Activated CD8-positive, alpha-beta memory T cell treated with anti-CD3 and anti-CD28 coated beads, Interleukin-2, amount 50 U/mL, for 1 hour (primary cell): ENCODE results near the gene CCAR1.
"Not testable (repeated sequence)": the region's sequence is repeated elsewhere in the genome, so short reads cannot be mapped to it uniquely, and the experiment has no call there.

Source experiments
- DNase-seq: peaks from one replicate; pipeline ENCODE4 v3.0.0-alpha.2; 2020; ENCODE audit errors: extremely low read depth

CCAR1 gene

GRCh38 chr10:68756766-68757165, 35.7 kb downstream of the CCAR1 start:
- no peak for DNase-seq

GRCh38 chr10:68759223-68759863, 38.3 kb downstream of the CCAR1 start:
- no peak for DNase-seq

GRCh38 chr10:68759967-68760366, 38.9 kb downstream of the CCAR1 start:
- DNase-seq, result no peak

GRCh38 chr10:68767407-68767806, 46.4 kb downstream of the CCAR1 start:
- not testable (repeated sequence) for DNase-seq

GRCh38 chr10:68781613-68782574, 60.9 kb downstream of the CCAR1 start:
- no peak for DNase-seq

GRCh38 chr10:68784476-68784875, 63.4 kb downstream of the CCAR1 start:
- no peak for DNase-seq

GRCh38 chr10:68787813-68788212, 66.8 kb downstream of the CCAR1 start:
- no peak for DNase-seq

GRCh38 chr10:68790476-68790875, 69.4 kb downstream of the CCAR1 start:
- DNase-seq, result no peak

- no peak for DNase-seq
These were observed 71.1 kb downstream of the CCAR1 start for GRCh38 chr10:68792115-68792514.

GRCh38 chr10:68795886-68796532, 75.0 kb downstream of the CCAR1 start:
- no peak for DNase-seq

GRCh38 chr10:68796605-68797004, 75.6 kb downstream of the CCAR1 start:
- no peak for DNase-seq

- DNase-seq, result no peak
These were observed 79.2 kb downstream of the CCAR1 start for GRCh38 chr10:68800211-68800610.

GRCh38 chr10:68804692-68805091, 83.7 kb downstream of the CCAR1 start:
- DNase-seq, result no peak

- DNase-seq, result not testable (repeated sequence)
These were observed 89.8 kb downstream of the CCAR1 start for GRCh38 chr10:68810830-68811229.

GRCh38 chr10:68811314-68812009, 90.4 kb downstream of the CCAR1 start:
- no peak for DNase-seq

GRCh38 chr10:68812420-68812819, 91.4 kb downstream of the CCAR1 start:
- no peak for DNase-seq

- DNase-seq, result no peak
These were observed 92.5 kb downstream of the CCAR1 start for GRCh38 chr10:68813559-68813958.

- DNase-seq, result no peak
These were observed 95.9 kb downstream of the CCAR1 start for GRCh38 chr10:68816796-68817412.

- not testable (repeated sequence) for DNase-seq
These were observed 99.3 kb downstream of the CCAR1 start for GRCh38 chr10:68820359-68820758.

GRCh38 chr10:68822626-68823025, 101.6 kb downstream of the CCAR1 start:
- DNase-seq, result not testable (repeated sequence)
